Activated CD8-positive, alpha-beta memory T cell treated with anti-CD3 and anti-CD28 coated beads for 1 hour (primary cell): Measurements from ENCODE around the gene HAVCR1.
"Not testable (repeated sequence)": the region's sequence is repeated elsewhere in the genome, so short reads cannot be mapped to it uniquely, and the experiment has no call there.

Source experiments
- DNase-seq, 2 donors: peaks; one replicate each; pipeline ENCODE4 v3.0.0-alpha.2; 2020; ENCODE audit warnings: low read depth in 1 of 2; ENCODE audit errors: extremely low read depth in 1 of 2

The HAVCR1 gene

DNA sequence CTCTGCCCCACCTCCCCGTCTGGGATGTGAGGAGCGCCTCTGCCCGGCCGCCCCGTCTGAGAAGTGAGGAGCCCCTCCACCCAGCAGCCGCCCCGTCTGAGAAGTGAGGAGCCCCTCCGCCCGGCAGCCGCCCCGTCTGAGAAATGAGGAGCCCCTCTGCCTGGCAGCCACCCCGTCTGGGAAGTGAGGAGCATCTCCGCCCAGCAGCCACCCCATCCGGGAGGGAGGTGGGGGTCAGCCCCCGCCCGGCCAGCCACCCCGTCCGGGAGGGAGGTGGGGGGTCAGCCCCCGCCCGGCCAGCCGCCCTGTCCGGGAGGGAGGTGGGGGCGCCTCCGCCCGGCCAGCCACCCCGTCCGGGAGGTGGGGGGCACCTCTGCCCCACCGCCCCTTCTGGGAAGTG lies 44.8 kb downstream of the HAVCR1 start:
- DNase-seq = not testable (repeated sequence)

DNA sequence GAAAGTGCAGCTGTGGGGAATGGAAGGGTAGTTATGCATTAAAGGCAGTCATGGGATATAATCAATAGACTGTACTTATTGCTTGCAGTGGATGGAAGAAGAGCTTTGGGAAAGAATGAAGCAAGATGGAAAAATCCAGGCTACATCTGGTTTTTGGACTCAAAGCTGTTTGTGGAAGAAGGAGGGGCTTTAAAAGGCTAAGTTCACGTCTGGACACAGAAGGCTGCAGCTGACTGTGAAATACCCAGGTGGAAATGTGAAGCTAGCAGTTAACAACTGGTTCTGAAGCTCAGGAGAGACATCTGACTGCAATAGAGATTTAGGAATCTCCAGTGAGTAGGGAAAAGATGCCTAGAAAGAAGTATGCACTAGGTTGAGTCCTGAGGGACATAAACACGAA lies 52.7 kb downstream of the HAVCR1 start:
- DNase-seq = no peak

DNA sequence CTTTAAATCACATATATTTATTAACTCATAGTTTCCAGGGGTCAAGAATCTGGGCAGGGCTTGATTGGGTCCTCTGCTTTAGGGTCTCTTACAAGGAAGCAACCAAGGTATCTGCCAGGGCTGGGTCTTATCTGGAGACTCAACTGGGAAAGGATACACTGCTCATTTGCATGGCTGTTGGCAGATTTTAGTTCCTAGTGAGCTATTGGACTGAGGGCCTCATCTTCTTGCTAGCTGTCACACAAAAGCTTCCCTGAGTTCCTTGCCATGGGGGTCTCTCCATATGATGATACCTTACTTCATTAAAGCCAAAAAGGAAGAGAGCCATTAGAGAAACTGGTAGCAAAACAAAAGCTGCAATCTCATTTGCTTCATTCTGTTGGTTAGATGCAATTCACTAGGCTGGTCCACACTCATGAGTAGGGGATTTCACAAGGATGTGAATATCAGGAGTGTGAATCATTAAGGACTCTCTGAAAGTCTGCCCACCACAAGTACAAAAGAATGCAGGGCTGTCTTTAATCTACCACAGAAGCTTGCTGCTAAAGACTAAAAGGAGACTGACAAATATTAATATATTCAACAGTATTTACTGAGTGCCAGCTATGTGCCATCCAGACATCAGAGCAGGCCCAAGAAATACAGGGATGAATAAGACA lies 53.9 kb downstream of the HAVCR1 start:
- DNase-seq = no peak

DNA sequence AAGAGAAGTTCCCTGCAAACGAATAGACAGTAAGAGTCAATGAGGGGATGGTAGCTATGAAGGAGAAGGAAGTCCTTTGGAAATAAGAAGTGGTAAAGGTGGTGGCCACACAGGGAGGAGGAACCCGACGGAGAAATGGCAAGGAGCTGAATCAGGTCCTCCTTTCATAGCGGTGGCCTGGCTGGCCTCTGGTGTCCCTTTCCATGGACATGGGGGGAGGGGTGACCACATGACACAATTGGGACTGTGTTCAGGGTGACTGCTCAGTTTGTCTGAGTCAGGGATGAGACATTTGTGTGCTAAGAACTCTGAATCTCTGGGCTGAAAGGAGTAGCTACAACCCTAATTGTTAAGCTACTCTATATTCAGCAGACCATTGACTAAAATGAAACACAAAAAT lies 67.2 kb downstream of the HAVCR1 start:
- DNase-seq = no peak

DNA sequence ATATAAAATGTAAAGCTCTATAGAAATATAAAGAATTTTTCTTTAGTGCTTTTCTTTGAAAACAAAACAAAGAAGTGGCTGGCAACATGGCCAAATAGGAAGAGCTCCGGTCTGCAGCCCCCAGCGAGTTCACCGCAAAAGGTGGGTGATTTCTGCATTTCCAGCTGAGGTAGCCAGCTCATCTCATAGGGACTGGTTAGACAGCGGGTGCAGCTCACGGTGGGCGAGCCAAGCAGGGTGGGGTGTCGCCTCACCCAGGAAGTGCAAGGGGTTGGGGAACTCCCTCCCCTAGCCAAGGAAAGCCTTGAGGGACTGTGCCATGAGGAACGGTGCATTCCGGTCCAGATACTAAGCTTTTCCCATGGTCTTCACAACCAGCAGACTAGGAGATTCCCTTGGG lies 74.9 kb downstream of the HAVCR1 start:
- DNase-seq = no peak

DNA sequence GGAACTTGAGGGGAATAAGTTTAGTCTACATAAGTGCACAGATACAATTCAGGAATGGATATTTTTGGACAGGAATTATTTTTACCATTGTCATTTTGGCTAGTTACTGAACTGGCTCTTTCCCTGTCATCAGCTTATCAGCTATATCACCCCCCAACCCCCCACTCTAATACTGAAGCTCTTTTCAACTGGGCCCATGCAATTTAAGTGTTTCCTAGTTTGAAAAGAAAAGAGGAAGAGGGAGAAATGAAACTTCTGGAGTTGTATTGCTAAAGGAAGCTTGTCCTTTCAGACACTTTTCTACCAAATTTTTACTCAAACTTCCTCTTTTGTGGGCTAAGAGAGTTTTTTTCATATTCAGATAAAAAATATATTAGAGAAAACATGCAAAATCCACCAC lies 77.4 kb downstream of the HAVCR1 start:
- DNase-seq = no peak
